Measurements from ENCODE around the gene CCDC73. TPM values are rescaled to one million over a fixed set of nuclear protein-coding genes. Genes with fewer than 3 reads are reported as not detected.

Gene CCDC73
- total and polyA plus RNA-seq, 4 donors, result 0.02 to 0.50 (median 0.33) TPM

DNA sequence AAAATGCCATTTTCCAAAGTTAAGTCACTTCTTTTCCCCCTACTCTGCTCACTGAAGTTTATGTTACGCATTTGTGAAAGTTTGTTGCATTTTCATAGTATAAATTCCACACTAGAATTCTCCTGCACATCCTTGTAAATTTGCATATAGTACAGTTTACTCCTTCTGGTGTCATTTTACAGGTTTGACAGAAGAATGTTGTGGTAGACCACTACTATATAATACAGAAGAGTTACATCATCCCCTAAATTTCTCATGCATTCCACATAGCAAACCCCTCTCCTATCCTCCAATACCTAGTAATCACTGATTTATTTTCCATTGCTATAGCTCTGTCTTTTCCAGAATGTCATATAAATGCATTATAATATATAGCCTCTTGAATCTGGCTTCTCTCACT, 64.5 kb downstream of the CCDC73 start:
- WGBS, result 95% methylated on average over 1 of the region's 1 CpG
- no peak overlapping the region for H3K27ac ChIP-seq (ENCODE audit: low read depth in 1 of 2, low read length in 2 of 2)
- H3K4me1 ChIP-seq (ENCODE audit: control insufficient read depth in 4 of 4, insufficient read depth in 4 of 4, low read length in 3 of 4), result no peaks in the 10 kb centered on the region

GRCh38 chr11:32723332-32723731, 71.1 kb downstream of the CCDC73 start:
- Histone ChIP-seq H3K36me3 (ENCODE audit: control insufficient read depth in 4 of 4, insufficient read depth in 3 of 4, low read depth in 1 of 4, low read length in 3 of 4) (no peaks in the 10 kb centered on the region), H3K4me1 (ENCODE audit: control insufficient read depth in 4 of 4, insufficient read depth in 4 of 4, low read length in 3 of 4) (no peaks in the 10 kb centered on the region), H3K9me3 (ENCODE audit: control insufficient read depth in 4 of 4, low read length in 3 of 4) (no peaks in the 10 kb centered on the region), H3K27ac (ENCODE audit: low read depth in 1 of 2, low read length in 2 of 2) (no peak overlapping the region), H3K9ac (ENCODE audit: low read depth in 1 of 2, low read length in 2 of 2) (no peak overlapping the region), H3K4me3 (ENCODE audit: low read depth in 1 of 3, low read length in 3 of 3) (no peak overlapping the region), H3K27me3 (ENCODE audit: control insufficient read depth in 4 of 4, insufficient read depth in 4 of 4, low read length in 3 of 4) (no peaks in the 10 kb centered on the region)
- no peak for TF ChIP-seq RXRA (IDR thresholded peaks at IDR 0.05)
- no peak for TF ChIP-seq MAX (IDR thresholded peaks at IDR 0.05)
- no peak for TF ChIP-seq FOXA1 (IDR thresholded peaks at IDR 0.05)
- TF ChIP-seq RAD21 (IDR thresholded peaks at IDR 0.05), result no peak
- 87% methylated on average over 3 of the region's 3 CpGs for WGBS
- no peak for DNase-seq (ENCODE audit: low spot score)

More for the DNA sequence above, 64.5 kb downstream of the CCDC73 start:
- no peaks in the 10 kb centered on the region for H3K9me3 ChIP-seq (ENCODE audit: control insufficient read depth in 4 of 4, low read length in 3 of 4)
- no peak overlapping the region for H3K9ac ChIP-seq (ENCODE audit: low read depth in 1 of 2, low read length in 2 of 2)
- no peak overlapping the region for H3K4me3 ChIP-seq (ENCODE audit: low read depth in 1 of 3, low read length in 3 of 3)
- no peaks in the 10 kb centered on the region for H3K36me3 ChIP-seq (ENCODE audit: control insufficient read depth in 4 of 4, insufficient read depth in 3 of 4, low read depth in 1 of 4, low read length in 3 of 4)
- no peak for DNase-seq (ENCODE audit: low spot score)
- no peaks in the 10 kb centered on the region for H3K27me3 ChIP-seq (ENCODE audit: control insufficient read depth in 4 of 4, insufficient read depth in 4 of 4, low read length in 3 of 4)
- no peak for TF ChIP-seq FOXA1 (IDR thresholded peaks at IDR 0.05)
- no peak for TF ChIP-seq GABPA (IDR thresholded peaks at IDR 0.05 in 1 of 2, conservative IDR thresholded peaks at IDR 0.05 in 1 of 2)
- TF ChIP-seq TAF1 (conservative IDR thresholded peaks at IDR 0.05), result no peak
- TF ChIP-seq, protein P1, sequence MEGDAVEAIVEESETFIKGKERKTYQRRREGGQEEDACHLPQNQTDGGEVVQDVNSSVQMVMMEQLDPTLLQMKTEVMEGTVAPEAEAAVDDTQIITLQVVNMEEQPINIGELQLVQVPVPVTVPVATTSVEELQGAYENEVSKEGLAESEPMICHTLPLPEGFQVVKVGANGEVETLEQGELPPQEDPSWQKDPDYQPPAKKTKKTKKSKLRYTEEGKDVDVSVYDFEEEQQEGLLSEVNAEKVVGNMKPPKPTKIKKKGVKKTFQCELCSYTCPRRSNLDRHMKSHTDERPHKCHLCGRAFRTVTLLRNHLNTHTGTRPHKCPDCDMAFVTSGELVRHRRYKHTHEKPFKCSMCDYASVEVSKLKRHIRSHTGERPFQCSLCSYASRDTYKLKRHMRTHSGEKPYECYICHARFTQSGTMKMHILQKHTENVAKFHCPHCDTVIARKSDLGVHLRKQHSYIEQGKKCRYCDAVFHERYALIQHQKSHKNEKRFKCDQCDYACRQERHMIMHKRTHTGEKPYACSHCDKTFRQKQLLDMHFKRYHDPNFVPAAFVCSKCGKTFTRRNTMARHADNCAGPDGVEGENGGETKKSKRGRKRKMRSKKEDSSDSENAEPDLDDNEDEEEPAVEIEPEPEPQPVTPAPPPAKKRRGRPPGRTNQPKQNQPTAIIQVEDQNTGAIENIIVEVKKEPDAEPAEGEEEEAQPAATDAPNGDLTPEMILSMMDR (IDR thresholded peaks at IDR 0.05; ENCODE audit: low read depth, low read length, missing input control), result no peak
- no peak for TF ChIP-seq EGR1 (IDR thresholded peaks at IDR 0.05; ENCODE audit: low read depth in 2 of 2)
- TF ChIP-seq, protein P2, sequence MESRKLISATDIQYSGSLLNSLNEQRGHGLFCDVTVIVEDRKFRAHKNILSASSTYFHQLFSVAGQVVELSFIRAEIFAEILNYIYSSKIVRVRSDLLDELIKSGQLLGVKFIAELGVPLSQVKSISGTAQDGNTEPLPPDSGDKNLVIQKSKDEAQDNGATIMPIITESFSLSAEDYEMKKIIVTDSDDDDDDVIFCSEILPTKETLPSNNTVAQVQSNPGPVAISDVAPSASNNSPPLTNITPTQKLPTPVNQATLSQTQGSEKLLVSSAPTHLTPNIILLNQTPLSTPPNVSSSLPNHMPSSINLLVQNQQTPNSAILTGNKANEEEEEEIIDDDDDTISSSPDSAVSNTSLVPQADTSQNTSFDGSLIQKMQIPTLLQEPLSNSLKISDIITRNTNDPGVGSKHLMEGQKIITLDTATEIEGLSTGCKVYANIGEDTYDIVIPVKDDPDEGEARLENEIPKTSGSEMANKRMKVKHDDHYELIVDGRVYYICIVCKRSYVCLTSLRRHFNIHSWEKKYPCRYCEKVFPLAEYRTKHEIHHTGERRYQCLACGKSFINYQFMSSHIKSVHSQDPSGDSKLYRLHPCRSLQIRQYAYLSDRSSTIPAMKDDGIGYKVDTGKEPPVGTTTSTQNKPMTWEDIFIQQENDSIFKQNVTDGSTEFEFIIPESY (IDR thresholded peaks at IDR 0.05), result no peak

DNA sequence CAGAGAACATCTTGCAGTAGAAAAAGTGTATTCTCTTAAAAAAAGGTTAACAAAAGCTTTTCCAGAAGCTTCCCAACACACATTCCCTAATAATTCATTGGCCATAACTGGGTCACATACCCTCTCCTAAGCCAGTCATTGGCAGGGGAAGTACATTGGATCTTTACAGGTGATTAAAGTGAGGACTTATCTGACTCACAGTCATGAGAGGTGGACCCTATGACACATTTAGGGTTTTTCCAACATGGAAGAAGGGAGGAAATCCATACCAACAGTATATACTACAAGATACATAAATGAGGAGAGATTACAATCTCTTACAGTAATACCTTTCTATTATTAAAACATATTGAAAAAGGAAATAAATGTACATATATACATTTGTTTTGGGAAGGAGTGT, 72.2 kb downstream of the CCDC73 start:
- DNase-seq (ENCODE audit: low spot score), result no peak
- no peak for TF ChIP-seq HNF4A (conservative IDR thresholded peaks at IDR 0.05)
- TF ChIP-seq, protein P1 (IDR thresholded peaks at IDR 0.05; ENCODE audit: low read depth, low read length, missing input control), result no peak
- Histone ChIP-seq H3K9me3 (ENCODE audit: control insufficient read depth in 4 of 4, low read length in 3 of 4) (no peaks in the 10 kb centered on the region), H3K4me3 (ENCODE audit: low read depth in 1 of 3, low read length in 3 of 3) (no peak overlapping the region), H3K27ac (ENCODE audit: low read depth in 1 of 2, low read length in 2 of 2) (no peak overlapping the region), H3K9ac (ENCODE audit: low read depth in 1 of 2, low read length in 2 of 2) (no peak overlapping the region), H3K36me3 (ENCODE audit: control insufficient read depth in 4 of 4, insufficient read depth in 3 of 4, low read depth in 1 of 4, low read length in 3 of 4) (no peaks in the 10 kb centered on the region), H3K4me1 (ENCODE audit: control insufficient read depth in 4 of 4, insufficient read depth in 4 of 4, low read length in 3 of 4) (no peaks in the 10 kb centered on the region), H3K27me3 (ENCODE audit: control insufficient read depth in 4 of 4, insufficient read depth in 4 of 4, low read length in 3 of 4) (no peaks in the 10 kb centered on the region)
